Measurements from ENCODE around the gene LRRC27. TPM values are rescaled to one million over a fixed set of nuclear protein-coding genes. Genes with fewer than 3 reads are reported as not detected.

The LRRC27 gene
- total RNA-seq, 1 donor from 2014 or later, result 10.9 TPM

DNA sequence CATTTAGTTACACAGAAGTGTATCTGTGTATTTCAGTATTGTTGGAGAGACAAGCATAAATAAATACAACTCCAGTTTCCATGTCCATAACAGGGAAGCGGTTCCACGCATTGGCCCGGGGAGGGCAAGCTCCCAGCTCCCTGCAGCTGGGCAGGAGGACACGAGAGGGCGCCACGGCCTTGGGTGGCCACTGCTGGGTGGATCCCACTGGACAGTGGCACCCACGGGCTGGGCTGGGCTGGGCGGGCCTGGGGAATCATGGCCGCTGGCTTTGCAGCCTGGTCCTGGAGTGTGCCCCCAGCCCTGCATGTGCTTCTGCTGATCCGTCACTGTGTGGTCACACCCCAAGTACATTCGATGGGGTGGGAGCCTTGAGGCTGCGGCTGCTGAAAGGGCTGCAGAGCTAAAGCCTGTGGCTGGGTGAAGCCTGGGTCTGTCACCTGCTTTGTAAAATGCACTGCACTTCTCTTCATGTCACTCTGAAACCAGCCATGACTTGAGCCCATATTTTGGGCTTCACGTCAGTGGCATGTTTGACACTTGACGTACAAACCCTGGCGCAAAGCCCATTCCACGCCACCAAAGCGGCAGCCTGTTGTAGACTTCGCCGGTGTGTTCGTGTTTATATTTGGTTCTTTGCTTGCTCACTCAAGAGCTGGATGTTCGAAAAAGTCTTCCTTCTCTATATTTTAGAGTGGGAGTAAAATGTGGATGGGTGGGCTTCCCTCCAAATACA is 27.5 kb downstream of the LRRC27 start:
- DNase-seq, result no peak

DNA sequence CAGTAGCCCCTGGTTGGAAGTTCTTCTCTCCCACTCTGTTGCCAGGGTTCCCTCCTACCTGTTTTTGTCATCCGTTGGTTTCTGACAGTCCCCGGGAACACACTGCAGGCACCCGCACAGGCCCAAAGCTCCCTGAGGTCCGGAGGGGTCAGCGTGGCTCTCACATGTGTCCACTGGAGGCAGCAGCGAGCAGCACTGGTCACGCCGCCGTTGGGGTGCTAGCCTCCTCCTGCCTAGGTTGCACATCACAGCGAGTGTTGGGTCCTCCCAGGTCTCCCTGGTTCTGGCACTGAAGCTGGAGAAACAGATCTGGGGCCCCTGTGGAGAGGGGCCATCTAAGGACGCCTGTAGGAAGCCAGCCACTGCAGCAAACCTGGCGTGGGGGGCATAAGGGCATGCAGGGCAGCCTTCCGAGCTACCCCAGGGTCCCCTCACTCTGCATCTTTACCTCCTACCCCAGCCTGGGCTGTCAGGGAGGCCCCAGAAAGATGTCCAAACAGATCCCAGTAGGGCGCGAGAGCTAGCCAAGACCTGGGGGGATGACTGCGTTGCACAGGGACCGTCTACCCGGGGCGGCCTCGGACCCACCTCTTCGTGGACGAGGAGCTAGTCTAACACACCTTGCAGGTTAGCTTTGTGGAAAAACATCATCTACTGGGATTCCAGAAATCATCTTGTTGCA is 28.9 kb downstream of the LRRC27 start:
- peak; percentile 19 for DNase-seq

DNA sequence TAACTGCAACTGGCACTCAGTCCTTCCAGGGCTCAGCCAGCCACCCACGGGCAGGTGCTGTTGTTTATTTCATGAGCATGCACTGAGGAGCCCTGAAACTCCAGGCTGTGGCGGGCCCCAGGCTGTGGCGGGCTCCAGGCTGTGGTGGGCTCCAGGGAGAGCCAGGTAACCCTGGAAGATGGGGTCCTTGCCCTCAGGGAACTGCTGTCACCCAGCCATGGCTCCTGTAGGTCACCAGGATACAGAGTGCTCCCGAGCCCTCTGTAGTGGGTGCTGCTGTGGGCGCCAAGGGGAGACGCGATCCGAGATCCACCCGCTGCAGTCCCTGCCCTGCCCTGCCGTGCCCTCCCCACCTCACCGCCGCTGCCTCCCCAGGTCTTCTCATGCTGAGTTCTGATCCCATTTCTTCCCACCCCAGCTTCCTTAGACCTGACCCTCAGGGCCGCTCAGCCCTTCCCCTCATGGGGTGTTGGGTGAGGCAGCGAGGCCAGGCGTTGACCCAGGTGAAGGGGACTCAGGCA is 29.6 kb downstream of the LRRC27 start:
- no peak for DNase-seq

DNA sequence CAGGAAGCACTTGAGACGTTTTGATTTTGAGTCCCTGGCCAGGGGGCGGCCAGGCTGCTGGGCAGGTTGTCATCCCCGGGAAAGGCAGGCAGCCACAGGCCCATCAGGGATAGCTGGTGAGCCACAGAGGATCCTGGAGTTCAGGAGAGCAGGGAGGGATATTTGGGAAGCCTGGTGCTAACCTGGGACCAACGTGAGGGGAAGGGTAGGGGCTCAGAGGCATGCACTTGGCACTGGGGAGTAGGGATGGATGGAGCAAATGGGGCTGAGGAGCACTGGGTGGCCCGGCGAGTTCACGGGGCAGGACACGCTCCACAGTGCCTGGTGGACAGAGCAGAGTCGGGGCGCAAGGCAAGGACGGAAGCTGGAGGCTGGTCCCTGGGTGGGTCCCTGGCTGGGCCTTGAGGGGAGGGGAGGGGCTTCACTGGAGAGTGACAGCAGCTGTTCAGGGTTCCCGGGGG is 30.2 kb downstream of the LRRC27 start:
- DNase-seq, result no peak

DNA sequence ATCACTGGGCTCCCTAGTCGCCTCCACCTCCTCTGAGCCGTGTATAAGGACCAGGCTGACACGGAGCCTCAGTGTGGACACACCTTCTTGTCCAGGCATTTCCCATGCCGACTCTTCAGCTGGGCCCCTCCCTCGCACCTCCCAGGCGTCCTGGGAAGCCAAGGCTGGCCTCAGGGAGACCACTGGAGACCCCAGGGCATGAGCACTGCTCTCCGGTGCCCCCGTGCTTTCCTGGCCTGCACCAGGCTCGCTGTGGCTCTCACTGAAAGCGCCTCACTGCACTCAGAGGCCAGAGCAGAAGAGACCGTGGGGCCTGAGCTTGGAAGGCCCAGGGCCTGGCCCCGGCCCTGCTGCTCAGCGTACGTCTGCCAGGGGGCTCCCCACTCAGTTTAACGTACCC is 31.4 kb downstream of the LRRC27 start:
- DNase-seq, result no peak

DNA sequence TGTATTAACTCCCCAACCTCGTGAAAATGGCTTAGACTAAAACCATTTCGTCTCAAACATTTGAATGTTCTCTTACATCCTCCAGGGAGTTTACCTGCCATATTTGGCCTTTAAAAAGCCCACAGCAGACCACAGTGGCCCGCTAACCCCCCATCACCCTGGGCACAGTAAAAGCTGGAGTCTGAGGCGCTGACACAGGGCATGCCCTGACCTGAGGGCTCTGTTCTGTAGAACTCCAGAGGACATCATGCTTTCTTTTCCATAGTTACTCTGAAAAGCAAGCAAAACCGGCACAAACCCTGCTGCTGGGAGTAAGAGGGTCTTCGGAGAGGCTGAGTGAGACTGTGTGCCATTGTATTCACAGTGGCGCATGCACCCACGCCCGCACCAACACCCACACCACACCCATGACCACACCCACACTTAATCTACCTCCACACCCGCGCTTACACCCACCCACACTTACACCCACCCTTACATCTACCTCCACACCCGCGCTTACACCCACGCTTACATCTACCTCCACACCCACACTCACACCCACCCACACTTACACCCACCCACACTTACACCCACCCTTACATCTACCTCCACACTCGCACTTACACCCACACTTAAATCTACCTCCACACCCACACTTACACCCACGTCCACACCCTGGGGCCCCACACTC is 32.1 kb downstream of the LRRC27 start:
- DNase-seq, result peak; percentile 40

DNA sequence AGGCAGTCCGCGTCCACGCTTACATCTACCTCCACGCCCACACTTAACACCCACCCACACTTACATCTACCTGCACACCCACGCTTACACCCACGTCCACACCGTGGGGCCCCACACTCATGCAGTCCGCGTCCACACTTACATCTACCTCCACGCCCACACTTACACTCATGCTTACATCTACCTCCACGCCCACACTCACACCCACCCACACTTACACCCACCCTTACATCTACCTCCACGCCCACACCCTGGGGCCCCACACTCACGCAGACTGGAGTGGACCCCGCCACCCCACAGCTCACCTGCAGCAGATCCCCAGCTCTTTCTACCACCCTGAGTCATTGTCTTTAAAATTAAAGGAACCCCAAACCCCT is 32.6 kb downstream of the LRRC27 start:
- DNase-seq, result peak; percentile 19

DNA sequence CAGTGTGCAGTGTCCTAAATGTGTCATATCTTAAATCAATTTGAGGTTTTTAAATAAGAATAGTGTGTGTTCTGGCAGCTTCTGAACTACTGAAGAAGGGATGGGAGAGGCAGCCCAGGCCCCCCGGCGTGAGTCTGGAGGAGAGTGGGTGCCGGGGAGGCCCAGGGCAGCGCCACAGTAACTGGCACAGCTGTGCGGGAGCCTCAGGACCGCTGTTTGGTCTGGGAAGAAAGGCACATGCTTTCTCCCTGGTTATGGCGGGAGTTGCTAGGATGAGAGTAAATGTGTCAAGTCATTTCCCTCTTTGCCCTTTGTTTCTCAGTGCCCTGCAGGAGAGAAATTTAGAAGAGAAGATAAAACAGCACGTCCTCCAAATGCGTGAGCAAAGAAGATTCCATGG is 33.1 kb downstream of the LRRC27 start:
- no peak for DNase-seq

DNA sequence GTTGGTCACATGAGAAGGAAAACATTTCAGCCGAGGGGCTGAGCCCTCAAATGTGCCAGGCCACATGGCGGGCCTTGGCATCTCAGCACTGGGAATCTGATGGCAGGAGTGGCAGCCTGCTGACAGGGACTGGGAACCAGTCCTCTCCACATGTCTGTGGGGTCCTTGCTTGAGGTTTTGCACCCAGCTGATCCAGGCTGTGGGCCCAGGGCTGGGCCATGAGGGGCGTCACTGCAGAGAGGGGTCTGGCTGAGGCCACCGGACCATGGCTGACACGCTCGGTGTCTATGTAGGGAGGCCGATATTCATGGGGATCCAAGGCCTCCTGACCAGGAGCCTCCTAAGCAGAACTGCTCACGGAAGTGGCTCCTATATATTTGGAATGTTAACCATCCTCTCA is 34.0 kb downstream of the LRRC27 start:
- no peak for DNase-seq

DNA sequence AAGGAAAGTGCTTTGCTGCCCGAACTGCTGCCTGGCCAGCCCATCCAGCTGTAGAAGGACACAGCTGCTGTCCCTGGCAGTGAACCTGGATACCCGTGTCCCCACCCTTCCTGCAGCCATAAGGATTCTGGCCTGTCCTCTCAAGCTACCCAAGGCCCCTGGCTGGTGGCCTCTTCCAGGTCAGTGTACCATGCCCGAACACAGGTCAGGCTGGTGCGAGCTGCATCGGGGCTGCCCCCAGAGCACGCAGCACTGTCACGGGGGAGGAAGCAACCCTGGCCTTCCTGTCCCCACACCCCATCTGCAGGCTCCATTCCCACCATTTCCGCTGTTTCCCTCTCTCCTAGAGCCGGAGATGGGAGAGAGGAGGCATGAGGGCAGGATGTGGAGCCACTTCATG is 34.5 kb downstream of the LRRC27 start:
- no peak for DNase-seq

DNA sequence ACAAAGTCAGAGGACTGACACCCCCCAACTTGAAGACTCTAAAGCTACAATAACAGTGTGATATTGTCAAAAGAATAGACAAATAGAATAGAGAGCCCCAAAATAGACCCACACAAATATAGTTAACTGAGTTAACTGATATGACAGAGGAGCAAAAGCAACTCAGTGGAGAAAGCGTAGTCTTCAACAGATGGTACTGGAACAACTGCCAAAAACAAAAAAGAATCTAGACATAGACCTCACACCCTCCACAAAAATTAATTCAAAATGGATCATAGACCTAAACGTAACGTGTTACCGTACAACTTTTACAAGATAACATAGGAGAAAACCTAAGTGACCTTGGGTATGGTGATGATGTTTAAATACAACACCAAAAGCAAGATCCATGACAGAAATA is 36.4 kb downstream of the LRRC27 start:
- no peak for DNase-seq

DNA sequence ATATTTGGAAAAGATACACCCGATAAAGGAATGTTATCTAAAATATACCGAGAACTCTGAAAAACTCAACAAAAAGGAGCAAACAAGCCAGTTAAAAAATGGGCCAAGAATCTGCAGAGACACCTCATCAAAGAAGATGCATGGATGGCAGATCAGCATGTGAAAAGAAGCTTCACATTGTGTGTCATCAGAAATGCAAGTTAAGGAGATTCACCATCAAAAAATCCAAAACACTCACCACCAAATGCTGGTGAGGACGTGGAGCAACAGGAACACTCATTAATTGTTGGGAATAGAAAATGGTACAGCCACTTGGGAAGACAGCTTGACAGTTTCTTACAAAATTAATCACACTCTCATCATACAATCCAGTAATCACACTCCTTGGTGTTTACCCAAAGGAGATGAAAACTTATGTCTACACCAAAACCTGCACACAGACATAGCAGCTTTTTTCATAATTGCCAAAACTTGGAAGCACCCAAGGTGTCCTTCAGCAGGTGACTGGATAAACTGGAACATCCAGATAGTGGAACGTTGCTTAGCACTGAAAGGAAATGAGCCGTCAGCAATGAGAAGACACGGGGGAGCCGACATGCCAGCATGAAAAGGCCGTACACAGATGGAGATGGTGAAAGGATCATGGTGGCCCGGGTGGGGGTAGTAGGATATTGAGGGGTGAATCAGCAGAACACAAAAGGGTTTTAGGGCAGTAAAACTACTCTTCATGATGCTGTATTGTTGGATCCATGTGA is 37.1 kb downstream of the LRRC27 start:
- DNase-seq, result no peak

DNA sequence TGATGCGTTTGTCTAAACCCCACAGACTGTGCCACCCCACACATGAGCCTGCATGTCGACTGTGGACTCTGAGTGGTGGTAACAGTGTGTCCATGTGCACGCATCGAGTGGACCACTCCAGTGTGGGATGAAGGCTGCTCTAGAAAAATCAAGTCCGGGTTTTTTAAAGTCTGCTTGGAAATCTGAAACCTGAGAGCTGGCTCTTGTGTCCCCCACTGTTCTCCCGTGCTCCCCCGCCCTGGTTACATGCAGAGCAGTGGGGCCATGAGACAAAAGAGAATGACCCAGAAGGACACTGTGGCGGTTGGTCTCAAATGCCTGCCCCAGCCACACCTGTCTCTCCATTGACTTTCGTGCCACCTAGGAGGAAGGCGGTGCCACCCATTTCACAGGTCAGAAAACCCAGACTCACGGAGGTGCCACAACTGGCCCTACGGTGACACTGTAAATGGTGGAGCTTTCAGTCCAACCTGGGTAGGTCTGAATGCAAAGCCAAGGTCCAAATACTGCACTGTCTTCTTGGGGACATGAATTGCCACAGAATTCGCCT is 37.7 kb downstream of the LRRC27 start:
- no peak for DNase-seq

DNA sequence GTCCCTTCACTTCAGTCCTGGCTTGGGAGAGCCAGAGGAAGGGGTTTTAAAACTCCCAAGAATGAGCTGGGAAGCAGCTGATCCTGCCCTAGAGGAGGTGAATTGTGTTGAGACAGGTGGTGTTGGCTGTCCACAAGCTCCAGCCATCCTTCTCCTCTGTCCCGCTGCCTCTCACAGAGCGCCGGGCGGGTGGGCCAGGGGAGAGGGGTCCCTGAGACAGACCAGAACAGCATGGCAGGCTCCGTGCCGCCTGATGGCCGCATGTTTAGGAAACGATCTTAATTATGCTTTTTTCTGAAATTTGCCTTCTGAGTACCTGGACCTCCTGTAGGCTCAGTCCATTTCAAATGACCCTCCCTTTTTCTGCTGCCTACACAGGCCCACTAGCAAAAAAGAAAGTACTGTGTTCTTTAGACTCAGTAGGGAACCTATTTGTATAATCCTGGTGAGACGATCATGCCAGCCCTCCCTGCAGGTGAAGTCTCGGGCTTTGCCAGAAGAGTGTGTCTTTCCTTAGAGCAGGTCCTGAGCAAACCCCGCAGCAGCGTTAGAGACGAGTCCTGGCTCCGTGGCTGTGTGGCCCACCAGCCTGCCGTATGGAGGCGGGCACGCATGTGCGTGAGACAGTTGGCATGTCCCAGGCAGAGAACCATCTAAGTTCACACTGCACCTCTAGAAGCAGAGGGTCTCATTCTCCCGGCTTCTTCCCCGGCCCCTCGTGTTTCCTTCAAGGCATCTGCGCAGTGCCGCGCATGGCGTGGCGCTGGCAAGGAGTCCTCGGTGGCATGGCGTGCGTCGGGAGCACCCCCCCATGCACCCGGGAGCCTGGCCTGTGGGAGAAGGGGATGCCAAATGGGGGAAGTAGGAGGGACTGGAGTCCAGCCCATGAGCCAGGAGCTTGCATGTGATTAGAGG is 38.7 kb downstream of the LRRC27 start:
- no peak for DNase-seq

DNA sequence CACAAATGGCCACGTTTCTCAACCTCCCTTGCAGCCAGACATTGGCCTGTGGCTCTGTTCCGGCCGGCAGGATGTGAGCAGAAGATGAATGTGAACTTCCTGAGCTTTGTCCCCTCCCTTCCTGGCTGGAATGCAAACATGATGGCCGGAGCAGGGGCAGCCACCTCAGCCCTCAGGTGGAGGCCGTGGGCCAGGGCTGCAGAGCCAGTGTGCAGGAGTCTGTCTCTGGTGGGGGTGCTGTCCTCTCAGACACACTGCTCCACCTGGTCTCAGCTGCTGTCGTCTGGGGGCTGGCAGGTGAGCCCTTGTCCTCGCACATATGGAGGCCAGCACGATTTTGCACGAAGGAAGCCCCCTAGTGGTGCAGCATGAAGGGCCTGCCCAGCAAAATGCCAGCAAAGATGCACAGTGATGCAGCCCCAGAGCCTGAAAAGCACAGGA is 39.7 kb downstream of the LRRC27 start:
- no peak for DNase-seq

DNA sequence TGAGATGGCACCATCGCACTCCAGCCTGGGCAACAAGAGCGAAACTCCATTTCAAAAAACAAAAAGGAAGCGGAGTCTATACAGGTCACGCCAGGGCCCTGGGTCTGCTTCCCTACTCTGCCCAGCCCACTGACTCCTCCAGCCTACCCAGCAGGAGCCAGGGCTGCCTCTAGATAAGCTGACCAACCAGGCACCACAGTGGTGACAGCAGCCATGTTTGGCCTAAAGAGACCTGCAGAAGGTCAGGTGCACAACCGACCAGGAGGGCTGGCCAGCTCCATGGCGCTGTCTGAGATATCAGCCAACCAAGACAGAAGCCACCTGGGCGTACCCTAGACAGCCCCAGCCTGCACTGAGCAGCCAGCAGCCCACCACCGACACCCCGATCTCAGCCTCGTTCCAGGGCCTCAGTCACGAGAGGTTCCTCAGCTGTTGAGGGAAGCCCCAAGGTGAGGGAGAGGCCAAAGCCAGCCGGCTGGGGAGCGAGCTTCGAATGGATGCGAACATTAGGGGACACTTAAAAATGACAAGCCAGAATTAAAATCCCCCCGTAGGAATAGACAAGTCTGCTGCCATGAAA is 40.6 kb downstream of the LRRC27 start:
- no peak for DNase-seq

DNA sequence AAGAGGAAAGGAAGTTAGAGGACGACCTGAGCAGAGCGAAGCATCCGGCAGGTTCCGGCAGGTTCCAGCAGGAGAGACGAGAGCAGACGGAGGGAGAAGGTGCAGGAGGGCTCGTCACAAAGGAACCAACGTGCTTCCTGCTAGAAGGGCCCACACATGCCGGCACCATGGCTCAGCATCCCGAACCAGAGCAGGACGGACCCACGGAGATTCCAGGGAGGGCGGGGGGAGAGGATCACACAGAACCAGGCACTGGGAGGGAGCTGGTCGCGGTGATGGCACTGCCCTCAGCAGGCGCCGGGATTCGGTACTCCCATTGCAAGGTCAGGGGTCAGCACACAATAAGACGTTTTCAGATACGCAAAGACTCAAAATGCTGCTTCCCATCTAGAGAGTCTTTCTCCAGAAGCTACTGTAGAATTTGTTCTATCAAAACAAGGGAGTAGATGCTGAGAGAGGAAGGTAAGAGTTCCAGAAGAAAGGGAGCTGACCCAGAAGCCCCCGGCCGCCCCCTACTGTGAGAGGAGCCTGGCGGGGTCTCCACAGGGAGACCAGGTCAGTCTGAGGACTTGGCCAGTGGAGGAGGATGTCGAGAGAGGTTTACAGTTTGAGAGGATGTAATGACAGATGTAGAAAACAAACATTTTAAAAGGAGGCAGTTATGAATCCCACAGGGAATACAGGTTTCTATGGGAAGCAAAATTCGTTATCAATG is 41.4 kb downstream of the LRRC27 start:
- DNase-seq, result no peak

DNA sequence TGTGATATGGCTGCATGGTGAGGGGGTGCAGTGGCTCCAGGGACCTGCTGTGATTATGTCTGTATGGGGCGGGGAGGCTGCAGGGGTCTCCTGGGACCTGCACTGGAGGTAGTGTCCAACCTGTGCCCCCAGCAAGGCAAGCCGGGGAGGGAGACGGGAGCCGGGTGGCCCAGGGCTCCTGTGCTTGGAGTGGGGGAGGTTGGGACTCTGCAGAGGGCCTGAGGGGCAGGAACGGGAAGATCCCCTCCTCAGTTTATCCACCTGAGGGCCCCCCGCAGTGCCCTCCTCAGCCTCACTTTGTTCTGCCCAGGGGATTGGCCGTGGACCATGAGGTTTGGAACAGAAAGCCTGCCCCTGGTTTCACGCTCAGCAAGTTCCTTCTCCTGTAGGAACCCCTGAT is 42.2 kb downstream of the LRRC27 start:
- no peak for DNase-seq

DNA sequence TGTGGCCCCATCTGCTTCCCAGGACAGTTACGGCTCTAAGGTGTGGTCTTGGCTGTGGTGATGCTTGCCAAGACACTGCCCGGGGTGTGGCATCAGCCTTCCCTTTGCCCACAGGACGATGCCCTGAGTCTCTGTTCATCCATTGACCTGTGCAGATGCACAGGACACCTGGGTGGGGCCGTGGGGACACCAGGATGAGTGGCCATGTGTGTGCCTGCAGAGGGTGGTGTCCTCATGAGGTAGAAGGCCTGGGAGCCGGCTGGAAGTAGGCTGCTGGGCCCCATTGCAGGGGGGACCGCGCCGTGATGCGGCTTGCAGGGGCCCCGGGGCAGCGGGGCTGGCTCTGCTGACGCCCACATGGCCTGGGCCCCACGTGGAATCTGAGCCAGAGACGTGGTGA is 42.6 kb downstream of the LRRC27 start:
- no peak for DNase-seq

DNA sequence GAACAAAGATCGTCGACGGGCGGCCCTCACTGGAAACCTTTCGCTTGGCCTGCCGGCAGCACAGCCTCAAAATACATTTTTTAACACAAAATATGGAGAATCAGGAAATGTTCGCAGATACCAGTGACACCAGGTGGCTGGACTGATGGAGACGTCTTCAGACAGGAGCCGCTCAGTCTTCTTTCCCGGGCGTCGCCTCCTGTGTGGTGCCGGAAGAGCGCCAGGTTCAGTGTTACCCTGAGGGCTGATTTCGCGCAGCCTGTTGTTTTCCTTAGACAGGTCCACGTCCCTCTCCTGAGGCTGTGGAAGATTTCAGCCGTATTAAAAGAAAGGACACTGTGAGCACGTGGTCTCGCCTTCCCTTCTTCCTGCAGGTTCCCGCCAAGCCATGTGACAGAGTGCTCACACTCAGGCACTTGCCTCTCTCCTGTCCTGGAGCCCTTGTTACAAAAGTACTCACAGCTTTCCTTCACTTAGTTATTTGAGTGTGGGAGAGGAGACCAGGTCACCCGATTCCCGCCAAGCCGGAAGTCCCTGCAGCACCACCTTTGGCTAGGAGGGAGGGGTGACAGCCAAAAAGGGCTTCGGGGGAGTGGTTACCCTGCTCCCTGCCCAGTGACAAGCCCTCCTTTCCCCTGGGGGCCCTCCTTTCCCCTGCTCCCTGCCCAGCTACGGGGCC is 43.3 kb downstream of the LRRC27 start:
- DNase-seq, result no peak
